ENCODE results near the gene ITCH. TPM values are rescaled to one million over a fixed set of nuclear protein-coding genes. Genes with fewer than 3 reads are reported as not detected.
"Not testable (repeated sequence)": the region's sequence is repeated elsewhere in the genome, so short reads cannot be mapped to it uniquely, and the experiment has no call there.

The ITCH gene
- total and polyA plus RNA-seq, 2 experiments from 2014 or later, result 31.0 to 47.7 TPM

DNA sequence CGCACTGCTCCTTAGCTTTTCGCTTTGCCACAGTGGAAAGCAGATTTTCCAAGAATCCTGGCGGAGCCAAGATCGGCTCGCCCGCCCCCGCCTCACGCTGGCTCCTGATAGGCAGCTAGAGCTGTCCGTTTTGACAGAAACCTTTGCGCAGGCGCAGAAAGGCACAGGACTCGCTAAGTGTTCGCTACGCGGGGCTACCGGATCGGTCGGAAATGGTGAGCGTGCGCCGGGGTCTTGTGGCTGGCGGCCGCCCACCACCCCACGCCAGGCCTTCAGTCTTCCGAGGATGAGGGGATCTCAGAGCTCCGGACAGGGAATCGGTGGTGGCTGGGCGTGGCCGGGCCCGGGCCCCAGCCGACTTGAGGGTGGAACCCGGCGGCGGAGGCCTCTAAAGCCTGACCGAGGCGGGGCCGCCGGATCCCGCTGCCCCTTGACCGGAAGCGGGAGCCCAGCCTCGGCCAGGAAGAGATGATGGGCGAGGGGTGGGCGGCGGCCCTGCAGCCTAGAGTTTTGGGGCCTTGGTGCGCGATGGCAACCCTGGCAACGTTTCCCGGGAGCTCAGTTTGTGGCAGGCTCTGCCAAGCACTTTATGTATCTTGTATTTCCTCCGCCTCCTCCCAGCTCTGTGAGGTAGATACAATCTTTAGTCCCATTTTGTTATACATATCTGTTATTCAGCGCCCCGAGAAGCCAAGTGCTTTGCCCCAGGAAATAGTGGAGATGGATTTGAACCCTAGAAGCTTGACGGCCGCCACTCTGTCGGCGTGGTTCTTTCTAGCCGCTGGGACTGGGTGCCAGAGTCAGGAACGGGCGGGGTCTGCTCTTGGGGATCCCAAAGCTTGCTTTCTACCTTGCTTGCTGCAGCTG is 153.4 kb downstream of the ITCH start, which contains the start of gene DYNLRB1:
Gene DYNLRB1, plus strand, starts transcription at position 176 of the 867 bp plus-strand sequence. Its CDS starts 37 bp downstream, at position 213.
- peak within 1 kb of the TSS; percentile 85 for H3K27ac ChIP-seq
- peak within 1 kb of the TSS; percentile 64 for H2AFZ ChIP-seq
- 1% methylated on average over 48 to 59 of the region's 59 CpGs for WGBS, 2 experiments (ENCODE audit: low coverage in 1 of 2, low lambda C conversion rate in 2 of 2, missing lambda C conversion rate in 2 of 2)
- H3K4me3 ChIP-seq, result peak within 1 kb of the TSS; percentile 85
- H3K4me2 ChIP-seq (ENCODE audit: unreplicated experiment), result peak within 1 kb of the TSS; percentile 88
- H3K36me3 ChIP-seq (ENCODE audit: low read depth), result peaks cover 20% of the 10 kb centered on the region; the same call in 1 of the 2 replicates
- H3K79me2 ChIP-seq (ENCODE audit: insufficient read depth), result peaks cover 58% of the 10 kb centered on the region
- no peaks in the 10 kb centered on the region for H3K9me2 ChIP-seq (ENCODE audit: insufficient read depth)
- no peaks in the 10 kb centered on the region for H4K20me1 ChIP-seq (ENCODE audit: insufficient read depth)
- H3K9me3 ChIP-seq (ENCODE audit: low read depth), result no peaks in the 10 kb centered on the region
- no peak for TF ChIP-seq EZH2phosphoT487 (IDR thresholded peaks at IDR 0.05; ENCODE audit: insufficient read depth, low read depth)
- TF ChIP-seq EZH2 (IDR thresholded peaks at IDR 0.05; ENCODE audit: insufficient read depth, poor library complexity, severe bottlenecking), result no peak
- DNase-seq, result peak; percentile 99
- H3F3A ChIP-seq (ENCODE audit: insufficient read depth), result peaks cover 31% of the 10 kb centered on the region
- peaks cover 12% of the 10 kb centered on the region for H3K4me1 ChIP-seq (ENCODE audit: insufficient read depth)
- H3K9ac ChIP-seq, result peak within 1 kb of the TSS; percentile 94
- in situ Hi-C loops (cut with MboI), result no loop called here
- H3K27me3 ChIP-seq (replicated peaks; ENCODE audit: insufficient read depth), result no peaks in the 10 kb centered on the region

DNA sequence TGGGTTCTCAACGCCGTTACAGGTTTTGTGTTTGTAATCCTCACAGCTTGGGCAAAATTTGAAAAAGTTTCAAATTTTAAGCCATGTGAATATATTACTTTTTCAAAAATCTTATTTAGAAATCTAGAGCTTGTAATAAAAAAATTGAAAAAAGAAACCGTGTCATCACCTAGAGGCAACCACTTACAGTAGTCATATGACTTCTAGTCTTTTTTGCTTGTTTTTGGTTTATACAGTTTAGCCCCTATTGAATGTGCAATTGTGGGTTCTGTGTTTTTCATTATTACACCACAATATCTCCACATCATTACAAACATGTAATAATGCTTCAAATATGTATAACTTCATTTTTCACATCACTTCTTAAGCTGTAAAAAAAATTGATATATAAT is 154.0 kb downstream of the ITCH start:
- H3K36me3 ChIP-seq (ENCODE audit: low read depth), result peaks cover 20% of the 10 kb centered on the region; the same call in 1 of the 2 replicates
- no peaks in the 10 kb centered on the region for H3K27me3 ChIP-seq (replicated peaks; ENCODE audit: insufficient read depth)
- peak overlapping the region; percentile 88 for H3K4me2 ChIP-seq (ENCODE audit: unreplicated experiment)
- peak overlapping the region; percentile 64 for H2AFZ ChIP-seq
- H3K9ac ChIP-seq, result peak overlapping the region; percentile 94
- H3K9me3 ChIP-seq (ENCODE audit: low read depth), result no peaks in the 10 kb centered on the region
- WGBS, 2 experiments (ENCODE audit: low coverage in 1 of 2, low lambda C conversion rate in 2 of 2, missing lambda C conversion rate in 2 of 2), result 0 to 3% methylated on average over 3 of the region's 3 CpGs
- H3K9me2 ChIP-seq (ENCODE audit: insufficient read depth), result no peaks in the 10 kb centered on the region
- TF ChIP-seq EZH2 (IDR thresholded peaks at IDR 0.05; ENCODE audit: insufficient read depth, poor library complexity, severe bottlenecking), result no peak
- no peak for TF ChIP-seq EZH2phosphoT487 (IDR thresholded peaks at IDR 0.05; ENCODE audit: insufficient read depth, low read depth)
- peaks cover 64% of the 10 kb centered on the region for H3K79me2 ChIP-seq (ENCODE audit: insufficient read depth)
- H3F3A ChIP-seq (ENCODE audit: insufficient read depth), result peaks cover 37% of the 10 kb centered on the region
- no peaks in the 10 kb centered on the region for H4K20me1 ChIP-seq (ENCODE audit: insufficient read depth)
- no peak for DNase-seq
- H3K4me1 ChIP-seq (ENCODE audit: insufficient read depth), result peaks cover 12% of the 10 kb centered on the region
- H3K27ac ChIP-seq, result peak overlapping the region; percentile 85
- in situ Hi-C loops (cut with MboI), result no loop called here
- H3K4me3 ChIP-seq, result peak overlapping the region; percentile 85

DNA sequence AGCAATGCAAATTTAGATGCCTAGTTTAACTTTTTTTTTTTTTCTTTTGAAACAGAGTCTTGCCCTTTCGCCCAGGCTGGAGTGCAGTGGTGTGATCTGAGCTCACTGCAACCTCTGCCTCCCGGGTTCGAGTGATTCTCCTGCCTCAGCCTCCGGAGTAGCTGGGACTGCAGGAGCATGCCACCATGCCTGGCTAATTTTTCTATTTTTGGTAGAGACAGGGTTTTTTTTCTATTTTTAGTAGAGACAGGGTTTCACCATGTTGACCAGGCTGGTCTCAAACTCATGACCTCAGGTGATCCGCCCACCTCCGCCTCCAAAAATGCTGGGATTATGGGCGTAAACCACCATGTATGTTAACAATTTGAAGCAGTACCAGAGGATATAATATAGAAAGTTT is 155.8 kb downstream of the ITCH start:
- not testable (repeated sequence) for H3K4me3 ChIP-seq

DNA sequence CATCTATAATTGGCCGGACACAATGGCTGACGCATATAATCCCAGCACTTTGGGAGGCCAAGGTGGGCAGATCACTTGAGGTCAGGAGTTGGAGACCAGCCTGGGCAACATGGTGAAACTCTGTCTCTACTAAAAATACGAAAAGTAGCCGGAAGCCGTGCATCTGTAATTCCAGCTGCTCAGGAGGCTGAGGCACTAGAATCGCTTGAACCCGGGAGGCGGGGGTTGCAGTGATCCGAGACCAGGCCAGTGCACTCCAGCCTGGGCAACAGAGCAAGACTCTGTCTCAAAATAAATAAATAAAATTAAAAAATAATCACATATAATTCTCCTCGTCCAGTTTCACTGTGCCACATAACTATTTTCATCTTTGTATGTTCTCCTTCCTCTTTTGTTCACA is 156.8 kb downstream of the ITCH start:
- H3K9ac ChIP-seq; H3K4me3 ChIP-seq; H3K4me2 ChIP-seq (ENCODE audit: unreplicated experiment); H2AFZ ChIP-seq; H3K9me2 ChIP-seq (ENCODE audit: insufficient read depth); DNase-seq; H3K27ac ChIP-seq; H3K9me3 ChIP-seq (ENCODE audit: low read depth); in situ Hi-C loops (cut with MboI); H3K27me3 ChIP-seq (replicated peaks; ENCODE audit: insufficient read depth); H4K20me1 ChIP-seq (ENCODE audit: insufficient read depth): not testable (repeated sequence)
- Histone ChIP-seq H3K36me3 (ENCODE audit: low read depth) (peaks cover 17% of the 10 kb centered on the region; the same call in 1 of the 2 replicates), H3F3A (ENCODE audit: insufficient read depth) (peaks cover 48% of the 10 kb centered on the region), H3K79me2 (ENCODE audit: insufficient read depth) (peaks cover 83% of the 10 kb centered on the region), H3K4me1 (ENCODE audit: insufficient read depth) (peaks cover 33% of the 10 kb centered on the region)
- WGBS, 2 experiments (ENCODE audit: low coverage in 1 of 2, low lambda C conversion rate in 2 of 2, missing lambda C conversion rate in 2 of 2), result 87% methylated on average over 10 of the region's 10 CpGs

More for the DNA sequence above, 155.8 kb downstream of the ITCH start:
- Histone ChIP-seq H3K36me3 (ENCODE audit: low read depth) (peaks cover 17% of the 10 kb centered on the region; the same call in 1 of the 2 replicates), H3K4me1 (ENCODE audit: insufficient read depth) (peaks cover 26% of the 10 kb centered on the region), H3K79me2 (ENCODE audit: insufficient read depth) (peaks cover 81% of the 10 kb centered on the region), H3F3A (ENCODE audit: insufficient read depth) (peaks cover 46% of the 10 kb centered on the region)
- H3K9ac ChIP-seq; H3K27me3 ChIP-seq (replicated peaks; ENCODE audit: insufficient read depth); H3K27ac ChIP-seq; DNase-seq; H3K4me2 ChIP-seq (ENCODE audit: unreplicated experiment); H3K9me2 ChIP-seq (ENCODE audit: insufficient read depth); H3K9me3 ChIP-seq (ENCODE audit: low read depth); H2AFZ ChIP-seq; H4K20me1 ChIP-seq (ENCODE audit: insufficient read depth); in situ Hi-C loops (cut with MboI): not testable (repeated sequence)
- 81 to 84% methylated on average over 7 of the region's 7 CpGs for WGBS, 2 experiments (ENCODE audit: low coverage in 1 of 2, low lambda C conversion rate in 2 of 2, missing lambda C conversion rate in 2 of 2)
